CD4-positive, alpha-beta memory T cell (primary cell): ENCODE data around the gene CCNY. TPM values are rescaled to one million over a fixed set of nuclear protein-coding genes. Genes with fewer than 3 reads are reported as not detected.
"Not testable (repeated sequence)": the region's sequence is repeated elsewhere in the genome, so short reads cannot be mapped to it uniquely, and the experiment has no call there.

Experiments
- CTCF ChIA-PET: fragments of 350-600 bp; sonication (Branson Sonifier 250); formaldehyde crosslinking; loops from one replicate; lab custom pipeline; 2021; ENCODE audit warnings: inconsistent platforms; ENCODE audit not compliant: partially characterized antibody; lab: Charles Lee
- POLR2A ChIA-PET: fragments of 350-600 bp; sonication (Branson Sonifier 250); formaldehyde crosslinking; loops from one replicate; lab custom pipeline; 2021; ENCODE audit not compliant: partially characterized antibody; lab: Charles Lee
- DNase-seq, 5 donors: peaks; one replicate each; pipeline versions ENCODE4 v3.0.0 to v3.0.0-alpha.2; 2020 to 2022; ENCODE audit warnings: mixed read lengths in 1 of 5
- H3K27ac ChIP-seq: one replicate; pipeline ENCODE4 v1.7.0; 2013; ENCODE audit warnings: low read depth, low read length
- H3K27me3 ChIP-seq: 2 replicates; pipeline ENCODE4 v1.7.0; 2013; ENCODE audit warnings: mild to moderate bottlenecking, low read length, moderate library complexity; ENCODE audit not compliant: insufficient read depth
- H3K36me3 ChIP-seq: 2 replicates; pipeline ENCODE4 v1.7.0; 2013; ENCODE audit warnings: mild to moderate bottlenecking, low read length, moderate library complexity; ENCODE audit not compliant: insufficient read depth
- H3K4me1 ChIP-seq: 2 replicates; pipeline ENCODE4 v1.7.0; 2013; ENCODE audit warnings: mild to moderate bottlenecking, low read length, moderate library complexity; ENCODE audit not compliant: insufficient read depth
- H3K4me3 ChIP-seq, 2 donors: one replicate each; pipeline ENCODE4 v1.7.0; 2013; ENCODE audit warnings: low read length in 2 of 2, mild to moderate bottlenecking in 1 of 2
- H3K9me3 ChIP-seq, 2 donors: one replicate each; pipeline ENCODE4 v1.7.0; 2013; ENCODE audit warnings: low read length in 2 of 2, control low read depth in 1 of 2; ENCODE audit not compliant: control insufficient read depth in 1 of 2
- H3K27ac Mint-ChIP-seq, 7 donors: one replicate each; pipeline ENCODE4 v1.8.0; 2020 to 2021; ENCODE audit warnings: mixed read lengths in 7 of 7, mild to moderate bottlenecking in 6 of 7, inconsistent platforms in 3 of 7, moderate library complexity in 3 of 7
- H3K27me3 Mint-ChIP-seq, 2 donors: one replicate each; pipeline ENCODE4 v1.8.0; 2020 to 2021; ENCODE audit warnings: mixed read lengths in 2 of 2
- H3K36me3 Mint-ChIP-seq, 2 donors: one replicate each; pipeline ENCODE4 v1.8.0; 2020 to 2021; ENCODE audit warnings: mixed read lengths in 2 of 2, inconsistent platforms in 1 of 2, mild to moderate bottlenecking in 1 of 2
- H3K4me1 Mint-ChIP-seq, 4 donors: one replicate each; pipeline ENCODE4 v1.8.0; 2020 to 2021; ENCODE audit warnings: mixed read lengths in 4 of 4, mild to moderate bottlenecking in 1 of 4
- H3K4me3 Mint-ChIP-seq, 8 donors: one replicate each; pipeline ENCODE4 v1.8.0; 2020 to 2021; ENCODE audit warnings: mixed read lengths in 8 of 8, mild to moderate bottlenecking in 7 of 8, moderate library complexity in 6 of 8, inconsistent platforms in 3 of 8
- H3K9me3 Mint-ChIP-seq, 8 donors: one replicate each; pipeline ENCODE4 v1.8.0; 2020 to 2021; ENCODE audit warnings: mixed read lengths in 8 of 8, mild to moderate bottlenecking in 5 of 8, inconsistent platforms in 3 of 8, moderate library complexity in 1 of 8
- intact Hi-C: fragments of 100-400 bp; cut with micrococcal nuclease; formaldehyde crosslinking; loops from one replicate; pipeline ENCODE4 v1.15.1; 2023
- polyA plus RNA-seq, 2 donors: library from polyadenylated mRNA; unstranded; fragments of 300-500 nt; fragmentation: Illumina TruSeq; gene quantifications; one replicate each; pipeline ENCODE4 v1.2.3, GENCODE V29; 2021
- total RNA-seq, 2 experiments: library from RNA; stranded (reverse); gene quantifications; one replicate each; pipeline ENCODE4 v1.2.3, GENCODE V29; 2021

Gene CCNY
- total and polyA plus RNA-seq, 4 experiments from 2014 or later, result 5.6 to 66.7 (median 41.5) TPM

DNA sequence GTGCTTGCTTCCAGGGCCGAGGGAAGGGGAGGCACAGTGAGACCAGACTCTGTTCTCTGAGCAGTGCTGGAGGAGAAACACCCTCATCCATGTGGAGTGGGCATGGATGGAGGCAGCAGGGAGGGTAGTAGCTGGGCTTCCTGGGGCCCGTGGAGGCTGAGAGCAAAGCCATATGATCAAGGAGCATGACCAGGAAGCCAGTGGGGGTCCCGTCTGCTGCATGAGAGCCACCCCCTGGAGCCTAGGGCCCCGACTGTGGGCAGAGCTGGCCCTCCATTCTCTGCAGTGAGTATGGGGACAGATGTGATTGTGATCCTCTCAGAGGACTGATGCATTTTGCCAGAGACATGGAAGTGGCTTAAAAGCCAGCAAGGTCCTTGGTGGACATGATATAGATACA lies 61.6 kb downstream of the CCNY start:
- no peak overlapping the region for H3K27ac ChIP-seq
- CTCF ChIA-PET, result no interaction called here
- H3K4me1 Mint-ChIP-seq, result peaks cover 42 to 65% (median 54%) of the 10 kb centered on the region in 4 donors

DNA sequence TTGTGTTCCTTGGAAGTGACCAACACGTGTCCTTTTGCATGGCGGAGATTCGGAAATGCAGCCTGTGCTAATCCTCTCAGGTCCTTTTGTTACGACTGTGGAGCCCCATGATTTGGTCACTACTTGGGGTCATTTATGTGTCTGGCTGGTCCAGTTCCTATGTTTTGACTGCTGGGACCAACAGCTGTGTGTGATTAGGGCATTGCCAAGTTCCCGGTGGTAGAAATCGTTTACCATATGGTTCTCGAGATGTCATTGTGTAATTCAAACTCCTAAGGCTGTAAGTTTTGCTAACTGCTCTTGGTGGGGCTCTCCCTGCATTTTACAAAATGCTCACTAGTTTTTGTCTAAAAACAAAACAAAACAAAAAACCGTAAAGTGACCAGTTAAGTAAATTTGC lies 62.0 kb downstream of the CCNY start:
- Histone ChIP-seq H3K27ac (no peak overlapping the region), H3K27me3 (no peaks in the 10 kb centered on the region), H3K36me3 (no peaks in the 10 kb centered on the region), H3K4me3 (no peak overlapping the region), H3K9me3 (no peaks in the 10 kb centered on the region), H3K4me1 (peaks cover 44% of the 10 kb centered on the region)
- no peaks in the 10 kb centered on the region for H3K27me3 Mint-ChIP-seq
- POLR2A ChIA-PET, result no interaction called here
- H3K27ac Mint-ChIP-seq, result no peak overlapping the region
- peaks cover 40 to 61% (median 51%) of the 10 kb centered on the region in 4 donors for H3K4me1 Mint-ChIP-seq
- no peak for DNase-seq
- CTCF ChIA-PET, result no interaction called here
- peaks cover 0 to 4% (median 0%) of the 10 kb centered on the region in 8 donors for H3K9me3 Mint-ChIP-seq
- intact Hi-C loops, result no loop called here
- H3K4me3 Mint-ChIP-seq, result peak overlapping the region in 1 of 8 donors; percentile 17
- H3K36me3 Mint-ChIP-seq, result peaks cover 0 to 5% of the 10 kb centered on the region in 2 donors

More for the DNA sequence above, 61.6 kb downstream of the CCNY start:
- peaks cover 44% of the 10 kb centered on the region for H3K4me1 ChIP-seq
- H3K36me3 ChIP-seq, result no peaks in the 10 kb centered on the region
- Mint-ChIP-seq H3K36me3 (peaks cover 0 to 5% of the 10 kb centered on the region in 2 donors), H3K9me3 (peaks cover 0 to 4% (median 0%) of the 10 kb centered on the region in 8 donors), H3K27me3 (no peaks in the 10 kb centered on the region), H3K27ac (no peak overlapping the region), H3K4me3 (peak overlapping the region in 1 of 8 donors; percentile 17)
- DNase-seq, result no peak
- no peaks in the 10 kb centered on the region for H3K9me3 ChIP-seq
- intact Hi-C loops, result no loop called here
- no peak overlapping the region for H3K4me3 ChIP-seq
- POLR2A ChIA-PET, result no interaction called here
- no peaks in the 10 kb centered on the region for H3K27me3 ChIP-seq

DNA sequence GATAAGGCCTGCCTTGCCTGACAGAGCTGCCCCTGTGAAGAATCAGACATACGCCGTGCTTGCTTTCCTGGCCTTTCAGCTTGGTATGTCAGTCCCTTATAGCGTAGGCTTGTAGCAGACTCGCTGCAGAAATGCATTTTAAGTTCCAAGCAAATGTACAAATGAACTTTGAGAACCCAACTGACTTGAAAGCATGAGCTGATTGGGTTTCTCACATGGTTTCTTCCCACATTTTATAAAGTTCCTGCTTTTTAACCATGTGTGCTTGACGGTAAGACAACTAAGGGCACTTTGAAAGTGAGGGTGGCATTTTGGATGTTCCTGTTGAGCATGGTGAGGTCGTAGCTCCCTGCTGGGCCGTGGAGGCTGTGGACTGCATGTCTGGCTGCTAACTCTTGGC lies 62.6 kb downstream of the CCNY start:
- intact Hi-C loops, result no loop called here
- peaks cover 0 to 4% (median 0%) of the 10 kb centered on the region in 8 donors for H3K9me3 Mint-ChIP-seq
- Histone ChIP-seq H3K36me3 (no peaks in the 10 kb centered on the region), H3K4me3 (no peak overlapping the region), H3K4me1 (peaks cover 43% of the 10 kb centered on the region), H3K27me3 (no peaks in the 10 kb centered on the region), H3K9me3 (no peaks in the 10 kb centered on the region), H3K27ac (no peak overlapping the region)
- peaks cover 37 to 56% (median 47%) of the 10 kb centered on the region in 4 donors for H3K4me1 Mint-ChIP-seq
- peaks cover 0 to 5% of the 10 kb centered on the region in 2 donors for H3K36me3 Mint-ChIP-seq
- ChIA-PET CTCF (no interaction called here), POLR2A (no interaction called here)
- H3K27me3 Mint-ChIP-seq, result no peaks in the 10 kb centered on the region
- peak overlapping the region in 1 of 7 donors; percentile 24 for H3K27ac Mint-ChIP-seq
- DNase-seq, result no peak
- peak overlapping the region in 1 of 8 donors; percentile 40 for H3K4me3 Mint-ChIP-seq

DNA sequence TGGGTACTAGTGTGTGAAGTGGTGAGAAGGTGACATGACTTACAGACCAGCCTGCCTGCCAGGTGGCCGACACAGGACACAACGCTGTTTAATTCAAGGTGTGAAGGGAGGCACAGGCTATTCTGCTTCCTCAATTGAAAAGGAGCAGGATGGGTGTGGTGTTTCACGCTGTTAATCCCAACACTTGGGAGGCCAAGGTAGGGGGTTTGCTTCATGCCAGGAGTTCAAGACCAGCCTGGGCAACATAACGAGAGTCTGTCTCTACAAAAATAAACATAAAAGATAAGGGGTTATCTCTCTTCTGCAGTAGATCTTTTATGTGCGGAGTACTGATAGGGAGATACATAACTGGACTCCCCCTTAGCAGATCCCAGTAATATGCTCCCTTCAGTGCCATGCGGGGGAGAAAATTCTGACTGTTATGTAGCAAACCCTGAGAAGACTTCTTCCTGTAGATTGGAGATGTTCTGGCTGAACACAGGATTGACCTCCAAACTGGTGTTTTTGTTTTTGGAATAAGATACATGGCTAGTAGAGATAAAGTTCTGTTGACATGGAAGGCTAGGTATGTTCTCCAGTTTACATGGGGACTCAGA lies 63.2 kb downstream of the CCNY start:
- Mint-ChIP-seq H3K27ac (peak overlapping the region in 2 of 7 donors; percentile 30 to 60), H3K9me3 (peaks cover 0 to 4% (median 0%) of the 10 kb centered on the region in 8 donors), H3K27me3 (no peaks in the 10 kb centered on the region), H3K4me3 (peak overlapping the region in 2 of 8 donors; percentile 21 to 40), H3K36me3 (peaks cover 0 to 5% of the 10 kb centered on the region in 2 donors), H3K4me1 (peaks cover 33 to 50% (median 41%) of the 10 kb centered on the region in 4 donors)
- no peaks in the 10 kb centered on the region for H3K27me3 ChIP-seq
- intact Hi-C loops, result no loop called here
- DNase-seq, result no peak
- no peak overlapping the region for H3K4me3 ChIP-seq
- H3K27ac ChIP-seq, result no peak overlapping the region
- no peaks in the 10 kb centered on the region for H3K36me3 ChIP-seq
- ChIA-PET CTCF (no interaction called here), POLR2A (no interaction called here)
- H3K4me1 ChIP-seq, result peaks cover 40% of the 10 kb centered on the region
- H3K9me3 ChIP-seq, result no peaks in the 10 kb centered on the region

DNA sequence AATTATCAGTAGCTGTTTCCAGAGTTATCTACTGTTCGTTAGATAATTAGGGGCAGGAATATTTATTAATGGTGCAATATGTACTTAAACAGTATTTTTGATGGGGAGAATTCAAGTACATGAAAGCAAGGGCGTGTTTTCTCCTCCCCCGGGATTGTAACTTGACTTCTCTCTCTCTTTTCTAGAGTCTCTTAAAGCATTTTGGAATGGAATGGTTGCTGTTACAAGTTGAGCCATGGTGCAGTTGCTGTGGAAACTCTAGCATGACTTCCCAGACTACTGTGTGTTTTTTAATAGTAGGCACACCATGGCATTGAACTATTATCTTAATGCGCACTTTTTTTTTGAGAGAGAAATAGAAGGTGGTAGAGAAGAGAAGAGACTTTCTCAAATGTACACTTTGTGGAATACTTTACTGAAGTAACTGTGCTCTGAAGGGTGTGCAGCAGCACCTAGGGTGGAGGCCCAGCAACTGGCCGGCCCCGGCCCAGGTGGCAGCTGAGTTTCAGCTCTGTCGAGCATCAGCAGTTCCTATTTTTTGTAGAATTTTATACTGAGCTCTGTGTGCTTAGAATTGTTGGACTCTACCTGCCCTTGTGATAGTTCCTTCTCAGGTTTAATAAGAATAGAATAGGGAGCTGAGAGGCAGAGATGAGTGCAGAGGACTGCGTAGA lies 64.4 kb downstream of the CCNY start:
- Histone ChIP-seq H3K4me3 (no peak overlapping the region), H3K36me3 (no peaks in the 10 kb centered on the region), H3K4me1 (peaks cover 43% of the 10 kb centered on the region), H3K27ac (no peak overlapping the region), H3K9me3 (no peaks in the 10 kb centered on the region), H3K27me3 (no peaks in the 10 kb centered on the region)
- ChIA-PET CTCF (no interaction called here), POLR2A (no interaction called here)
- Mint-ChIP-seq H3K27ac (no peak overlapping the region), H3K27me3 (no peaks in the 10 kb centered on the region), H3K4me3 (no peak overlapping the region), H3K4me1 (peaks cover 26 to 40% (median 32%) of the 10 kb centered on the region in 4 donors), H3K36me3 (peaks cover 0 to 2% of the 10 kb centered on the region in 2 donors), H3K9me3 (no peaks in the 10 kb centered on the region)
- intact Hi-C loops, result no loop called here
- no peak for DNase-seq

DNA sequence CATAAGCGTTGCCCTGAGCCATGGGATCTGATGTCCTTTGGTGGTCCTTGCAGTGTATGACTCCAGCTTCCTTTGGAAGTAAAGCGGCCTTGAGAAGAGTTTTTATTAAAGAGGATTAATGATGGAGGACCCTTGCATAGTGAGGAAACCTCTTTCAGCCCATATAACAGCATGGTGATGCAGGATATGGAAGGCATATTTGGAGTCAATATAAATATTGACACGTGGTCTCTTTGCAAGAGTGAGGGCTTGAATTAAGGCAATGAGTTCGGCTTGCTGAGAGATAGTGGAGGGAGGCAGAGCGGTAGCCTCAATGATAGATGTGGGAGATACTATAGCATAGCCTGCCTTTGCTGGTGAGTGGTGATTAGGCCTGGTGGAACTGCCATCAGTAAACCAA lies 67.2 kb downstream of the CCNY start:
- H3K4me3 ChIP-seq, H3K36me3 ChIP-seq, H3K27ac ChIP-seq, H3K9me3 ChIP-seq, H3K27me3 ChIP-seq, H3K4me3 Mint-ChIP-seq, H3K27me3 Mint-ChIP-seq, DNase-seq, intact Hi-C loops, H3K36me3 Mint-ChIP-seq, H3K27ac Mint-ChIP-seq, POLR2A ChIA-PET, H3K9me3 Mint-ChIP-seq: not testable (repeated sequence)
- H3K4me1 ChIP-seq, result peaks cover 17% of the 10 kb centered on the region
- CTCF ChIA-PET, result interaction anchor here (1.0 kb wide), 1 partner anchor 16 kb away, joined by 3 read pairs; no protein-coding TSS in a partner anchor
- peaks cover 26 to 31% (median 29%) of the 10 kb centered on the region in 4 donors for H3K4me1 Mint-ChIP-seq

DNA sequence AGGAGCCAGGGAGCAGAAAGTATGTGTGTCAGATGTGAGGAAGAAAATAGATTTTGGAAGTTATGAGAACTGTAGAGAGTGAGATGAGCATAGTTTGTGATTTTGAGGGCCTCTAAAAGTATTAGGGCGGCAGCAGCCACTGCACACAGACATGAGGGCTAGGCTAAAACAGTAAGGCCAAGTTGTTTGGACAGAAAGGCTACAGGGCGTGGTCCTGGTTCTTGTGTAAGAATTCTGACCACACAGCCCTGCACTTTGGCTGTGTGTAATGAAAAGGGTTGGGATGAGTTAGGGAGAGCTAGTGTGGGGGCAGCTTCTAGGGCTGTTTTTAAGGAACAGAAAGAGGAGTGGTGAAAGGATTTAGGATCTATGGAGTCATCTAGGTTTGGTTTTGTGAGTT lies 67.8 kb downstream of the CCNY start:
- H3K4me3 ChIP-seq, POLR2A ChIA-PET, H3K36me3 Mint-ChIP-seq, H3K27ac Mint-ChIP-seq, H3K4me3 Mint-ChIP-seq, H3K27ac ChIP-seq, H3K36me3 ChIP-seq, H3K27me3 Mint-ChIP-seq, H3K27me3 ChIP-seq, H3K9me3 ChIP-seq, intact Hi-C loops, H3K9me3 Mint-ChIP-seq, CTCF ChIA-PET, DNase-seq: not testable (repeated sequence)
- H3K4me1 Mint-ChIP-seq, result peaks cover 28 to 32% (median 31%) of the 10 kb centered on the region in 4 donors
- peaks cover 16% of the 10 kb centered on the region for H3K4me1 ChIP-seq
